Sigmoid colon (tissue), 4 donors: ENCODE data around the gene GPHN.

ENCODE experiments used
- CTCF ChIP-seq, 4 experiments: fragments of 450-650 bp in 3 of 4; fragments of 200-600 bp in 1 of 4; IDR thresholded peaks; one replicate each; pipeline ENCODE4 v1.5.1; 2016 to 2019; ENCODE audit warnings: antibody characterized with exemption in 4 of 4, mild to moderate bottlenecking in 3 of 4, moderate library complexity in 2 of 4
- POLR2AphosphoS5 ChIP-seq, 4 donors: sonication (generic); formaldehyde crosslinking; IDR thresholded peaks; one replicate each; pipeline ENCODE4 v1.6.1; 2017; ENCODE audit warnings: antibody characterized with exemption in 4 of 4

DNA sequence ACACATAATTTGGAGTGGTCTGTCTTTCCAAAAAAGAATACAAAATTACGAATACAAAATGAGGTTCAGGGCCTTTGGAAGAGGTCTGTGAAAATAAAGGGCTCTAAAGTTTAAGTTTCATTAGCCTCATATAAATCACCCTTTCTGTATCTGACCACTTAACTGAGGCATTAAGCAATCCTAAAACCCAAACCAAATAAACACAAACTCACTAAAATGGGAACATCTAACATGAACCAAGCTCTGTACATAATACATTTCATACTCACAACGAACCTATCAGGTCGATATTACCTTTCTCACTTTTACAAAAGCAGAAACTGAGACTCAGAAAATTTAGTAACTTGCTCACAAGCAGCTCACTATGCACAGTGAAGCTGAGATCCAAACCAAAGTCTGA lies 22.9 kb upstream of the GPHN start:
- TF ChIP-seq POLR2AphosphoS5 (IDR thresholded peaks at IDR 0.05) (no peak), CTCF (IDR thresholded peaks at IDR 0.05) (no peak)
